Activated T-helper 2 cell treated with anti-CD3 and anti-CD28 coated beads, Interferon-gamma antibody, Interleukin-2, Interleukin-4, amounts not matched to agents 10 μg/mL and 5 μg/mL and 100 μg/mL, durations not matched to agents 14 hours and 24 hours and 36 hours (primary cell): ENCODE measurements around the gene LMF2. TPM values are rescaled to one million over a fixed set of nuclear protein-coding genes. Genes with fewer than 3 reads are reported as not detected.

Experiments
- DNase-seq: peaks from one replicate; pipeline ENCODE4 v3.0.0; 2021; ENCODE audit warnings: low spot score
- H3K27ac Mint-ChIP-seq: one replicate; pipeline ENCODE4 v1.8.0; 2021; ENCODE audit warnings: mixed read lengths
- H3K27me3 Mint-ChIP-seq: one replicate; pipeline ENCODE4 v1.8.0; 2021; ENCODE audit warnings: low read depth, mixed read lengths
- H3K36me3 Mint-ChIP-seq: one replicate; pipeline ENCODE4 v1.8.0; 2021; ENCODE audit warnings: low read depth, mixed read lengths
- H3K4me1 Mint-ChIP-seq: one replicate; pipeline ENCODE4 v1.8.0; 2021; ENCODE audit warnings: low read depth, mixed read lengths
- H3K4me3 Mint-ChIP-seq: one replicate; pipeline ENCODE4 v1.8.0; 2021; ENCODE audit warnings: low read depth, mild to moderate bottlenecking, moderate library complexity, mixed read lengths
- H3K9me3 Mint-ChIP-seq: one replicate; pipeline ENCODE4 v1.8.0; 2021; ENCODE audit warnings: mixed read lengths
- intact Hi-C: fragments of 100-400 bp; cut with micrococcal nuclease; formaldehyde crosslinking; loops from one replicate; pipeline ENCODE4 v1.15.1; 2023
- total RNA-seq: library from RNA; stranded (reverse); gene quantifications from 2 replicates; pipeline ENCODE4 v1.2.3, GENCODE V29; 2022

The LMF2 gene
- total RNA-seq, 1 donor from 2014 or later: 77.2 TPM

DNA sequence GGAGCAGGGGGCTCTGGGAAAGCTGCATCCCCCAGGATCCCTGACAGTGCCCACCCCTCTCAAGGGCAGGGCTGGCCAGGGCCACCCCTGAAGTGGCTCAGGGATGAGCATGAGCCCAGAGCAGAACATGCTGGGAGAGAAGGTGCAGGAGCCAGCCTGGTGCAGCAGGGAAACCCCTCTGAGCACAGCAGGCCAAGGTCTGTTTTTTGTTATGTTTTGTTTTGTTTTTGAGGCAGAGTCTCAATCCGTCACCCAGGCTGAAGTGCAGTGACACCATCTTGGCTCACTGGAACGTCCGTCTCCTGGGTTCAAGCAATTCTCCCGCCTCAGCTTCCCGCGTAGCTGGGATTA is 31.9 kb downstream of the LMF2 start:
- intact Hi-C loops: no loop called here
- H3K4me1 Mint-ChIP-seq: peaks cover 39% of the 10 kb centered on the region

GRCh38 chr22:50474710-50475651 is 32.5 kb downstream of the LMF2 start, which contains the start of gene SBF1:
SBF1 (minus strand) TSS chr22:50475035; CDS start chr22:50474840, 195 bp downstream.
- no peaks in the 10 kb centered on the region for H3K9me3 Mint-ChIP-seq
- peak within 1 kb of the TSS; percentile 86 for H3K27ac Mint-ChIP-seq
- peak within 1 kb of the TSS; percentile 96 for H3K4me3 Mint-ChIP-seq
- H3K27me3 Mint-ChIP-seq: peaks cover 10% of the 10 kb centered on the region
- intact Hi-C loops: loop anchor here (5.0 kb wide), 1 partner anchor 52 kb away; the partner anchor contains the start of gene SCO2
- peaks cover 41% of the 10 kb centered on the region for H3K4me1 Mint-ChIP-seq
- peak; percentile 87 for DNase-seq
- H3K36me3 Mint-ChIP-seq: peaks cover 5% of the 10 kb centered on the region

More for the DNA sequence above, 31.9 kb downstream of the LMF2 start:
- H3K36me3 Mint-ChIP-seq: peaks cover 5% of the 10 kb centered on the region
- peak overlapping the region; percentile 64 for H3K4me3 Mint-ChIP-seq
- no peak for DNase-seq
- no peak overlapping the region for H3K27ac Mint-ChIP-seq
- H3K27me3 Mint-ChIP-seq: peaks cover 15% of the 10 kb centered on the region
- H3K9me3 Mint-ChIP-seq: no peaks in the 10 kb centered on the region

DNA sequence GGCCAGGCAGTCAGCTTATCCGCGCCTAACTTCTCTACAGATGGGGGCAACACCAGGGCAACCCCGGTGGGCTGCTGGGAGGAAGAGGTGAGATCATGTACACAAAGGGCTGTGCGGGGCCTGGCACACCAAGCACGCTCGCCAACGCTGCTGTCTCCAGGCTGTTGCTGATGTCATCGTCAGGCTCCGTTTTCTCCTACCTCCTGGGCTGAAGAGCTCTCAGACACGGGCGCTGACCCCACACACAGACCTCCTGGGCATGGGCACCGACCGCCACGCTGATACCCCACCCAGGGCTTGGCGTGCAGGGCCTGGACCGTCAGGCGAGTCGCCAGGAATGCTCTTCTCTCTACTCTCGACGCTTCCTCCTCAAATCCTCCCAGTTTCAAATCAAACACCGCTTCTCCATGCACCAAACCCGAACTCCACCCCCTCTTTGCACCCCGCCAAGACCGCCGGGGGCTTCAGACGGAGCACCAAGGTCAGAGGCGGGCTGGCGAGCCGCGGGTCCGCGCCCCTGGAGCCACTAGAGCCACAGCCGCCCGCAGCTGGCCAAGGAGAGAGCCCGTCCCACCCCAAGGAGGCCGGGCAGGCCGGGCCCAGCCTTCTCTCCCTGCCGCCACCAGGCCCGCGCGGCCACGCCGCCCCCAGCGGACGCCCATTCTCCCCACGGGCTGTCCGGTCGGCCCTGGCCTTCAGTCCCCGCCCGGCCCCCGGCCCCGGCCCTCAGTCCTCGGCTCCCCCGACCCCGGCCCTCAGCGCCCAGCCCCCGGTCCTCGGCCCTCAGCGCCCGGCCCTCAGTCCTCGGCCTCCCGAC is 33.4 kb downstream of the LMF2 start:
- Mint-ChIP-seq H3K27ac (peak overlapping the region; percentile 86), H3K36me3 (peaks cover 5% of the 10 kb centered on the region), H3K4me3 (peak overlapping the region; percentile 96), H3K27me3 (peaks cover 3% of the 10 kb centered on the region), H3K9me3 (no peaks in the 10 kb centered on the region), H3K4me1 (peaks cover 41% of the 10 kb centered on the region)
- intact Hi-C loops: loop anchor here (5.0 kb wide), 1 partner anchor 53 kb away; the partner anchor contains the start of gene SCO2
- no peak for DNase-seq

DNA sequence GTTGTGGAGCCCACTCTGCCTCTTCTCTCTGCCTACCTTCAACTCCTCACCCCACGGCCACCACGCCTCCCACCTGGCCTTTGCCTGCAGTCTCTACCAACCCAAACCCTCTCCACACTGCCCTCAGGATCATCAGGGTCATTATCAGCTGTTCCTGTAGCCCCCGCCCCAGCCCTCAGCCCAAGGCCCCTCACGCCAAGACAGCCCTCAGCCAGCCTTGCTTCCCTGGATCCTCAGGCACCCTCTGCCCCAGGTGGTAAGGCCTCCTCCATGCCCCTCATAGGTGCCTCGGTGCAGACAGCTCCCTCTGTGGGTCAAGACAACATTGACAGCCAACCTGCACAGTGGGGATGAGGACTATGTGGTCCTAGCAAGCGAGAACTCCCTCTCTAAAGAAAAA is 34.4 kb downstream of the LMF2 start:
- Mint-ChIP-seq H3K4me1 (peaks cover 46% of the 10 kb centered on the region), H3K9me3 (no peaks in the 10 kb centered on the region), H3K36me3 (peaks cover 9% of the 10 kb centered on the region), H3K27ac (peak overlapping the region; percentile 66), H3K4me3 (peak overlapping the region; percentile 96), H3K27me3 (no peaks in the 10 kb centered on the region)
- intact Hi-C loops: loop anchor here (5.0 kb wide), 1 partner anchor 54 kb away; the partner anchor contains the start of gene SCO2
- DNase-seq: no peak

DNA sequence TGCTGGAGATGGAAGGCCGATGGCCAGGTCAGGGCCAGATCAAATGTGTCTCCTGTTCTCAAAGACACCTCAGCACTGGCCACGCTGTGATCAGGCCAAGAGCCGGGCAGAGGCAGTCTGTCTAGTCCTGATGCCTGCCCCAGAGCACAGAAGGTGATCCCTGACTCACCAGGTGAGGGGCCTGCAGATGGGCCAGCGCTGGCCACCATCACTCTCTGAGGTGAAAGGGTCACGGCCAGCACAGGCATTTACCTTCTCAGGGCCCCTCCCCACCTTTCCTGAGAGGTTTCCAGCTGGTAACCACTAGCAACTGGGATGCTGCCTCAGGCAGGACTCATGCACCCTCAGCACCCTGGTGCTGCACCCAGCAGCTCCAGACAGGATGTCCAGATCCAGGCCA is 35.5 kb downstream of the LMF2 start:
- Mint-ChIP-seq H3K4me1 (peaks cover 47% of the 10 kb centered on the region), H3K4me3 (peak overlapping the region; percentile 38), H3K9me3 (no peaks in the 10 kb centered on the region), H3K27me3 (no peaks in the 10 kb centered on the region), H3K36me3 (peaks cover 10% of the 10 kb centered on the region), H3K27ac (no peak overlapping the region)
- no peak for DNase-seq
- intact Hi-C loops: loop anchor here (5.0 kb wide), 1 partner anchor 55 kb away; the partner anchor contains the start of gene SCO2

GRCh38 chr22:50471197-50471847 is 36.2 kb downstream of the LMF2 start:
- Mint-ChIP-seq H3K27ac (peak overlapping the region; percentile 83), H3K4me1 (peaks cover 50% of the 10 kb centered on the region), H3K27me3 (no peaks in the 10 kb centered on the region), H3K36me3 (peaks cover 17% of the 10 kb centered on the region), H3K4me3 (peak overlapping the region; percentile 55), H3K9me3 (no peaks in the 10 kb centered on the region)
- DNase-seq: no peak
- intact Hi-C loops: loop anchor here (5.0 kb wide), 1 partner anchor 56 kb away; the partner anchor contains the start of gene SCO2

- H3K27me3 Mint-ChIP-seq: no peaks in the 10 kb centered on the region
- H3K4me1 Mint-ChIP-seq: peaks cover 49% of the 10 kb centered on the region
- peak overlapping the region; percentile 55 for H3K4me3 Mint-ChIP-seq
- H3K27ac Mint-ChIP-seq: peak overlapping the region; percentile 83
- peaks cover 23% of the 10 kb centered on the region for H3K36me3 Mint-ChIP-seq
- intact Hi-C loops: loop anchor here (5.0 kb wide), 1 partner anchor 57 kb away; the partner anchor contains the start of gene SCO2
- DNase-seq: no peak
- no peaks in the 10 kb centered on the region for H3K9me3 Mint-ChIP-seq
Measured at GRCh38 chr22:50470491-50470890, 37.0 kb downstream of the LMF2 start.

- peak overlapping the region; percentile 83 for H3K27ac Mint-ChIP-seq
- no peaks in the 10 kb centered on the region for H3K9me3 Mint-ChIP-seq
- peak; percentile 95 for DNase-seq
- H3K27me3 Mint-ChIP-seq: no peaks in the 10 kb centered on the region
- peaks cover 30% of the 10 kb centered on the region for H3K36me3 Mint-ChIP-seq
- H3K4me1 Mint-ChIP-seq: peaks cover 45% of the 10 kb centered on the region
- intact Hi-C loops: loop anchor here (5.0 to 10.0 kb wide), 2 partner anchors 58 to 125 kb away; partner anchors contain the start of genes PPP6R2 and SCO2
- H3K4me3 Mint-ChIP-seq: peak overlapping the region; percentile 55
Measured at GRCh38 chr22:50469377-50470305, 37.9 kb downstream of the LMF2 start.

- DNase-seq: no peak
- Mint-ChIP-seq H3K4me3 (no peak overlapping the region), H3K9me3 (no peaks in the 10 kb centered on the region), H3K36me3 (peaks cover 40% of the 10 kb centered on the region), H3K27me3 (no peaks in the 10 kb centered on the region), H3K27ac (peak overlapping the region; percentile 83), H3K4me1 (peaks cover 40% of the 10 kb centered on the region)
- intact Hi-C loops: loop anchor here (10.0 kb wide), 1 partner anchor 124 kb away; the partner anchor contains the start of gene PPP6R2
Measured at GRCh38 chr22:50468626-50469025, 38.9 kb downstream of the LMF2 start.

DNA sequence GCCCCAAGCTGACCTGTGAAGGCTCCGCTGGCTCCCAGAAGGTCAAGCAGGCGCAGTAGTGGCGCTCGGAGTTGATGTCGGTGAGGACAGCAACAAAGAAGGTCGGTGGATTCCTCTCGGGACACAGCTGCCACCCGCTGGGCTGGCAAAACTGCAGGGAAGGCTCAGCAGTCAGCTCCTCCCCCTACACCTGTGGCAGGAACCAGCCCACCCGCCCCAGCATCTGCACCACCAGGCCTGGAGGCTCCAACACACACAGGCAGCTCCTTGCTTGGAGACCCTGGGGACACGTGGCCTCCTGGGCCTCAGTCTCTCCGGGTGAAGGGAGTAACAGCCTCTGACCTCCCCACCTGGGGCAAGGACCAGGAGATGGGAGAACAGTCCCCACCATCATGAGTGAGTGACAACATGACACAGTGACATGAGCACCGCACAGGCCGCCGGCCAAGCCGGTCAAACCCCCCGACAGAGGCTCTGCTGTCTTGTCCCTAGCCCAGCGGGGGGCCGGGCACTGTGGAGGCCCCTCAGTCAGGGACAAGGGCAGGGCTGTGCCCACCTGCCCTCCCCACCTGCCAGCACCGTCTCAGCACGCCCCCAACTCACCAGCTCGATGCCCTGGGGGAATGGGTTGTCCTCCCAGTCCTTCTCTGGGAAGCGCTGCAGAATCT is 39.6 kb downstream of the LMF2 start:
- H3K4me1 Mint-ChIP-seq: peaks cover 33% of the 10 kb centered on the region
- DNase-seq: no peak
- no peaks in the 10 kb centered on the region for H3K27me3 Mint-ChIP-seq
- no peaks in the 10 kb centered on the region for H3K9me3 Mint-ChIP-seq
- peaks cover 42% of the 10 kb centered on the region for H3K36me3 Mint-ChIP-seq
- intact Hi-C loops: loop anchor here (10.0 kb wide), 1 partner anchor 123 kb away; the partner anchor contains the start of gene PPP6R2
- no peak overlapping the region for H3K4me3 Mint-ChIP-seq
- H3K27ac Mint-ChIP-seq: no peak overlapping the region

GRCh38 chr22:50467341-50467740 is 40.2 kb downstream of the LMF2 start:
- Mint-ChIP-seq H3K9me3 (no peaks in the 10 kb centered on the region), H3K27ac (no peak overlapping the region), H3K4me1 (peaks cover 30% of the 10 kb centered on the region), H3K4me3 (no peak overlapping the region), H3K27me3 (no peaks in the 10 kb centered on the region), H3K36me3 (peaks cover 43% of the 10 kb centered on the region)
- DNase-seq: no peak
- intact Hi-C loops: loop anchor here (10.0 kb wide), 1 partner anchor 123 kb away; the partner anchor contains the start of gene PPP6R2
